NCI-H1694 treated with DMSO at 0.1 percent for 48 hours (cell line): ENCODE results near the gene IL17REL.

ENCODE experiments used
- DNase-seq: peaks from one replicate; lab custom pipeline; 2025; lab: John Stamatoyannopoulos, UW

Gene IL17REL

GRCh38 chr22:50022171-50022819 lies 9.7 kb upstream of the IL17REL start:
- no peak for DNase-seq

- no peak for DNase-seq
Measured at GRCh38 chr22:50020606-50021005, 8.0 kb upstream of the IL17REL start.

GRCh38 chr22:50019316-50019715 lies 6.8 kb upstream of the IL17REL start:
- no peak for DNase-seq

- no peak for DNase-seq
Measured at GRCh38 chr22:50018608-50019285, 6.2 kb upstream of the IL17REL start.

GRCh38 chr22:50017701-50018224 lies 5.2 kb upstream of the IL17REL start:
- DNase-seq, result no peak

DNA sequence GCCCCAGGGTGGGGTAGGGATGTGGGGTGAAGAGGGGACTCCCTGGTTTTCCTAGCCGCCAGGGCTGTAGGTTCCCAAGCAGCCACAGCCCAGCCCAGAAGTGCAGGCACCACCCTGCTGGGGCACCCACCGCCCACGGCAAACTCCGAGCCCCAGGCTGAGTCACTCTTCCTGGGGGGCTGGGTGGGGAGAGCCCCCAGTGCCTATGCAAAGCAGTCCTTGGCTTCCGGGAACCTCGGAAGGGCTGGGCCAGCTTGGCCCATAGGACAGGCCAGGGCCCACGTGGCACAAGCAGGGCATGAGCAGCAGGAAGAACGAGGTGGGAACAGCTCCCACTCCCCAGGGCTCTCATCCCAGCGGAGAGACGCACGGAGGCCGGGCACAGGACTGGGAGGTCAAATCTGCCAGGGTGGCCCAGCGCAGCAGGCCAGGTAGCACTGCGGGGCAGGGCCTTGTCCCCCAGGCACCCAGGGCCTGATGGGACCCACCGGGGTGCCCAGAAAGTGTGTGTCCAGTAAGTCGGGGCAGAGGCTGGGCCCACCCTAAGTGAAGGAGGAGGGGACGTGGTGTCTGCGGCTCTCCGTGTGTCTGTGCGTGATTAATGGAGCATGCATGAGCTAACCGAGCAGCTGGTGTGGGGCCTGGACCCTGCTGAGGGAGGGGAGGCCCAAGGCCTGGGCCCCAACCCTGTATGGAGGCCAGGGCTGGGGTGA lies 4.6 kb upstream of the IL17REL start:
- no peak for DNase-seq

GRCh38 chr22:50016308-50016987 lies 3.9 kb upstream of the IL17REL start:
- DNase-seq, result no peak

- no peak for DNase-seq
Measured at GRCh38 chr22:50015451-50016307, 3.1 kb upstream of the IL17REL start.

DNA sequence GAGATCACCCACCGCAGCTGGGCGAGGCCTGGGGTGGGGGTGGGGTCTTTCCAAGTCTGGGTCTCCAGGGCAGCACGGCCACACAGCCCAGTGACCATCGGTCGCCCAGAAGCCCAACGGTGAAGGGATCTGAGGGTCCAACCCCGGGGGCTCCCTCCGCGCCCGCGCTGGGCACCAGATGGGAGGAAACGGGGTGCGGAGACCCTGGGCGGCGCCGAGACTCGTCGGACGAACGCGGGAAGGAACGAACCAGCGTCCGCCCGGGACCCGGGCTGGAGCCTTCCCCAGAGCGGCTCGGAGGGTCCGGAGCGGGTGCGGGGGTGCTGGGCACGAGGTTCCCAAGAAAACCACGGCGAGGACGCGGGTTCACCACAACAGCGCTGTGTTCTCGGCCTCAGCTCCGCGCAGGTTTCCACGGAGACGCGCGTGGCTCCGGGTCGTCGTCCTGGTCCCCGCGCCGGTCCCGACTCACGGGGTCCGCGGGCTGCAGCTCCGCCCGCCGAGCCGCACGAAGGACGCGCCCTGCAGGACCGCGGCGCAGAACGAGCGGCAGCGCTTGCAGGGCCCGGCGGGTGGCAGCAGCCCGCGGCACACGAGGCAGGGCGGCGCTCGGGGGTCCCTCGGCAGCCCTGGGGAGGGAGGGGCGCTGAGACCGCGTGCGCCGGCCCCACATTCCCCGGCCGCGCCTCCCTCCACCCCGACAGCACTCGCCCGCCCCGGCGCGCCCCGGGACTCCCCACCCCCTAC lies 2.3 kb upstream of the IL17REL start:
- no peak for DNase-seq

- no peak for DNase-seq
Measured at GRCh38 chr22:50014053-50014501, 1.5 kb upstream of the IL17REL start.

DNA sequence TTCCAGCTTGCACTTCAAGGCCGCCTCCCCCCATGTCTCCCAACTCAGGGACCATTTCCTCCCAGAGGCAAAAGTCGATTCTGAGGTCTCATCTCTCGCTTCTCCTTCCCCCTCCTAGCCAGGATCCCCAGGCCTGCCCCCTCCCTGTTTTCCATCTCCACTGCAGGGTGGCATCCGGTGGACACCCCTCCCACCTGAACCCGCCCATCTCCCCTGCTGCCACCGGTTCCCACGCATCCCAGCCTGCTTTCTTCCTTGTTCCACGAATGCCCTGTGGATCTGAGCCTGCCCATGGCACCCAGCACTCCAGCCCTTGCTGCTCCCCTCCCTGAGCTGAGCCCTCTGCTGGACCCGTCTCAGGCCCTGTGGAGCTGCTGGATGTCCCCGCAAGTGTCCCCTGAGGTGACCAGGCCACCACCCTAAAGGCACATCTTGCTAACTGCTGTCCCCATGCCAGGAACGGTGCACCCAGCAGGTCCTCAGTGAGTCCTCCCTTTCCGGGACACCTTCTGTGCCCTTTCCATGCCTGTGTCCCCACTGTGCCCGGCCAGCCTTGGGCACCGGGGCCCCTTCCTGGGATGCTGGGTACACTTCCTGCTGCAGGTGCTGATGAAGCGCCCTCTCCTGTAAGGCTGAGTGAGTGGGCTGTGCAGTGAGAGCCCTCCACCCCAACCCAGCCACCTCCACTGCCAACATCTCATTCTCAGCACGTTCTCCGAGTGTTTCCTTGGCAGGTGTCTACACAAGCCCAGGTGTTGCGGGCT lies 936 bp downstream of the IL17REL start:
- no peak for DNase-seq

DNA sequence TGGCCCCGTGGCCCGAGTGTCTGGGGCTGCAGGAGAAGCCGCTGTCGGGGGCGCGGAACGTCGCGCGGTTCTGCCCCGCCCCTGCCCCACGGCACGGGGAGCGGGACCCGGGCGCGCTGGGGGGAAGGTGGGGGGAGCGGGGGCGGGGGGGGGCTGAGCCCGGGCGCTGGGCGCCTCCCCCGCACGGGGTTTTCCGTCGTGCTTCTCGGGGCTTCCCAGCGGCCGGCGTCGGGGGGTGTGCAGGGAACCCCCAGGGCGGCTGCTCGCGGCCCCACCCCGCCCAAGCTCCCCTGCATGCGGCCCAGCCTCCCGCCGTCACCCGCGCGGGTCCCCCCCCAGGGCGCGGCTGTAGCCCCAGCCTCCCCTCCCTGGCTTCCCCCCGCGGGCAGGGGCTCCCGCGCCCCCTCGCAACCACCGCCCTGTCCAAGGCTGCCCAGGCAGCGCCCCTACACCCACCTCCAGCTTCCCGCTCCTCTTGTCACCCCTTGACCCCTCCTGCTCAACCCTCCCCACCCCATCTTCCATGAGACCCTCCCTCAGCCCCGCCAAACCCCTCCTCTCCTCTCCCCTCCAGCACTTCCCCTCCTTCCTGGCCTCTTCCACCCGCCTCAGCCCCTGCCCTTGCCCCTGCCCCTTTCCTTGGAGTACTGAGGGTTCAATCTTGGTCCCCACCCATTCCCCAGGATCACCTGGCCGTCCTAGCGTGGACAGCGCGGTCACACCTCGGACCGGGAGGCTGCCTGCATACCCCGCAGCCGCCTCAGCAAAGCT lies 1.7 kb downstream of the IL17REL start:
- no peak for DNase-seq

GRCh38 chr22:50009765-50010675 lies 2.5 kb downstream of the IL17REL start:
- no peak for DNase-seq

GRCh38 chr22:50009251-50009650 lies 3.3 kb downstream of the IL17REL start:
- DNase-seq, result no peak

GRCh38 chr22:50008151-50009040 lies 4.2 kb downstream of the IL17REL start:
- no peak for DNase-seq

GRCh38 chr22:50007057-50007511 lies 5.5 kb downstream of the IL17REL start:
- DNase-seq, result no peak

DNA sequence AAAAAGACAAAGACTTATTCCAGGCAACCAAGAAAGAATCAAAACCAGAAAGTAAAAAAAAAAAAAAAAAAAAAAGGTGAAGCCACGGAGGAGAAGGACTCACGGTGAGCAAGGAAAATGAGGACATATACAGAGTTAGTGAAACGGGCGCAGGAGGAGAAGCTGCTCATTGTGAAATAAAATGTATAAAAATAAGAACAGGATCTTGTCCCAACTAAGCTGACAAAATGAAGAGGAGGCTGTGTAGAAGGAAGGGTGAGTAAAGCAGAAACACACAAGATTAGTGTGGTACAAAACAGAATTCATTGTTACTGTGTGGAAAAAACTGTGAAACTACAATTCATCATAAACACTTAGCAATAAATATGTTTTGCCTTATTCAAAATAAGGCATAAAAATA lies 7.6 kb downstream of the IL17REL start:
- no peak for DNase-seq
